ENCODE data around the gene KCNJ6. TPM values are rescaled to one million over a fixed set of nuclear protein-coding genes. Genes with fewer than 3 reads are reported as not detected.

The KCNJ6 gene
- total RNA-seq, 1 experiment from 2014 or later = not detected

DNA sequence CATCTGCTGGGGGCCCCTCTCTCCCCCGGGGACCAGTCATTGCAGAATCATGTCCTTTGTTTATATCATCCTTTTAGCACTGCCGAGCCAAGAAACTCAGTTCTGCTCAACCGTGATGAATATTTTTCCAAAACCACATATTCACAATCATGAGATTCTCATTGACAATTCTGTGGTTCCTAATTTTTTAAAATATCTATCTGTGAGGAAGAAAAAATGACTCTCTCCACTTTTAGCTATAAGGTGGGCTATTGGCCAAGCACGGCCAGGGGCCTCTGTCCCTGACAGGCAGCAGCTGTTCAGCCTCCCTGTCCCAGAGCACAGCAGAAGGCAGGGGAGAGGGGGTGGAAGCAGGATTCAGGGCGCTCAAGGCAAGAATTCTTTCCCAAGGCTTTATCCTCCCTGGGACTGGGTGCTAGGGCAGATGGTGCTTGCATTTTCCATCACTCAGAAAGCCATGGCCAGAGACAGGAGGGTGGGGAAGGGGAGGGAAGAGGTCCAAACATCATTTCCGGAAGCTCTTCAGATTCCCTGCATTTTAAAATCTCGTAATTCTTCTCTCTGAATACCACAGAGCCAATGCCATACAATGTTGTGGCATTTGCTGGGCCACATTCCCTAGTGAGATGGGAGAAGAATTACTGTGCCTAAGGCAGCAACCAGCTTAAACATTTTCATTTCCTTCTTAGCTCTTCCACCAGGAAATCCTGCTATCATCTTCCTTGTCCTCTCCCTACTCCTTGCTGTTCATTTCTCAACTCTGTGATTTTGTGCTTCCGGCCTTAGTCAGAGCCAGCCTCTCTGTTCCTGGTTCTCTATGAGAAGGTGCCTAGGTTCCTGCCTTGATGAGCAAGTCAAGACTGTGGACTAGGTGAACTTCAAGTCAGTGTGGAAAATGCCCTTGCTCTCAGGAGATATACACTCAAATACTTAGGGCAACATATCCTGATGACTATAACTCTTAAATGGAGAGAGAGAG is 60.3 kb downstream of the KCNJ6 start:
- DNase-seq (ENCODE audit: low read depth, low spot score) (no peak), ATAC-seq (no peak)
- ChIA-PET CTCF (no interaction called here), POLR2A (no interaction called here)
- Histone ChIP-seq H3K27me3 (ENCODE audit: control insufficient read depth, insufficient read depth, low read length) (no peaks in the 10 kb centered on the region), H3K4me1 (ENCODE audit: control insufficient read depth, insufficient read depth, low read length) (no peaks in the 10 kb centered on the region), H3K36me3 (ENCODE audit: control insufficient read depth, insufficient read depth, low read length) (no peaks in the 10 kb centered on the region), H3K9me3 (ENCODE audit: control insufficient read depth, insufficient read depth, low read depth, low read length) (no peaks in the 10 kb centered on the region), H3K4me3 (ENCODE audit: low read depth in 2 of 2, low read length in 2 of 2) (no peak overlapping the region), H3K27ac (ENCODE audit: low read length) (no peak overlapping the region)
- no TSS peak for BruUV-seq (replicated peaks)
- intact Hi-C loops (cut with micrococcal nuclease; ENCODE audit: unreplicated experiment) (no loop called here), in situ Hi-C loops (cut with HindIII; ENCODE audit: low pct_unique_long_range_greater_than_20kb, low sequenced_read_pairs) (no loop called here)
- no peak for TF ChIP-seq CTCF (IDR thresholded peaks at IDR 0.05)
- TF ChIP-seq REST (IDR thresholded peaks at IDR 0.05; ENCODE audit: insufficient read depth in 1 of 2, low read depth in 2 of 2, low read length in 1 of 2) = no peak
- no peak for TF ChIP-seq POLR2AphosphoS5 (IDR thresholded peaks at IDR 0.05; ENCODE audit: low read depth, low read length)

- ChIA-PET CTCF (no interaction called here), POLR2A (no interaction called here)
- Histone ChIP-seq H3K9me3 (ENCODE audit: control insufficient read depth, insufficient read depth, low read depth, low read length) (no peaks in the 10 kb centered on the region), H3K36me3 (ENCODE audit: control insufficient read depth, insufficient read depth, low read length) (no peaks in the 10 kb centered on the region), H3K4me3 (ENCODE audit: low read depth in 2 of 2, low read length in 2 of 2) (no peak overlapping the region), H3K27ac (ENCODE audit: low read length) (no peak overlapping the region), H3K4me1 (ENCODE audit: control insufficient read depth, insufficient read depth, low read length) (no peaks in the 10 kb centered on the region), H3K27me3 (ENCODE audit: control insufficient read depth, insufficient read depth, low read length) (no peaks in the 10 kb centered on the region)
- no peak for ATAC-seq
- no peak for TF ChIP-seq TCF7L2 (IDR thresholded peaks at IDR 0.05; ENCODE audit: low read depth, low read length)
- TF ChIP-seq CTCF (IDR thresholded peaks at IDR 0.05) = no peak
- no peak for TF ChIP-seq REST (IDR thresholded peaks at IDR 0.05; ENCODE audit: insufficient read depth in 1 of 2, low read depth in 2 of 2, low read length in 1 of 2)
- no peak for TF ChIP-seq SIN3A (IDR thresholded peaks at IDR 0.05; ENCODE audit: borderline replicate concordance, insufficient read depth, low read depth, low read length)
- TF ChIP-seq POLR2AphosphoS5 (IDR thresholded peaks at IDR 0.05; ENCODE audit: low read depth, low read length) = no peak
- intact Hi-C loops (cut with micrococcal nuclease; ENCODE audit: unreplicated experiment) = no loop called here
- DNase-seq (ENCODE audit: low read depth, low spot score) = no peak
- in situ Hi-C loops (cut with HindIII; ENCODE audit: low pct_unique_long_range_greater_than_20kb, low sequenced_read_pairs) = no loop called here
- no TSS peak for BruUV-seq (replicated peaks)
Measured at GRCh38 chr21:37855271-37855646, 61.0 kb downstream of the KCNJ6 start.
